ENCODE data around the gene DDX25. TPM values are rescaled to one million over a fixed set of nuclear protein-coding genes. Genes with fewer than 3 reads are reported as not detected.

DDX25 gene
- total and polyA plus RNA-seq, 10 donors: 0.11 to 1.8 (median 0.34) TPM; not detected in 2

DNA sequence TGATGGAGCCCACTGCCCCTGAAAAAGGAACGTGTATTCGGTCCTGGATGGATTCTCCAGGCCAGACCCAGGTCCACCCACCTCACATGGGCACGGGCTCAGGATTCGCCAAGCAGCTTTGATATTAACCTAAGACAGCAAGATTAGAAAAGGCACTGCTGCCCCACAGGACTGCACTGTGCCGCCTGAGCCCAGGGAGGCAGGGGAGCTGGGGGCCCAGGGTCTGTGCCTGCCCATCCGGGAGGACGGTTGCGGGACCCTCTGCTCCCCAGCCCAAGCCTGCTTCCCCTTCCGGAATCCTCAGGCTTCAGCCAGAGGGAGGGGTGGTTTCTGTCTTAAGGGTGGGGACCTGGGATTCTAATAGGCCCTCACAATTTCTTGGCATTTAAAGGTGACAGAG, 28.0 kb downstream of the DDX25 start:
- no peaks in the 10 kb centered on the region for H3K9me3 ChIP-seq
- DNase-seq: no peak
- TF ChIP-seq, protein P1, sequence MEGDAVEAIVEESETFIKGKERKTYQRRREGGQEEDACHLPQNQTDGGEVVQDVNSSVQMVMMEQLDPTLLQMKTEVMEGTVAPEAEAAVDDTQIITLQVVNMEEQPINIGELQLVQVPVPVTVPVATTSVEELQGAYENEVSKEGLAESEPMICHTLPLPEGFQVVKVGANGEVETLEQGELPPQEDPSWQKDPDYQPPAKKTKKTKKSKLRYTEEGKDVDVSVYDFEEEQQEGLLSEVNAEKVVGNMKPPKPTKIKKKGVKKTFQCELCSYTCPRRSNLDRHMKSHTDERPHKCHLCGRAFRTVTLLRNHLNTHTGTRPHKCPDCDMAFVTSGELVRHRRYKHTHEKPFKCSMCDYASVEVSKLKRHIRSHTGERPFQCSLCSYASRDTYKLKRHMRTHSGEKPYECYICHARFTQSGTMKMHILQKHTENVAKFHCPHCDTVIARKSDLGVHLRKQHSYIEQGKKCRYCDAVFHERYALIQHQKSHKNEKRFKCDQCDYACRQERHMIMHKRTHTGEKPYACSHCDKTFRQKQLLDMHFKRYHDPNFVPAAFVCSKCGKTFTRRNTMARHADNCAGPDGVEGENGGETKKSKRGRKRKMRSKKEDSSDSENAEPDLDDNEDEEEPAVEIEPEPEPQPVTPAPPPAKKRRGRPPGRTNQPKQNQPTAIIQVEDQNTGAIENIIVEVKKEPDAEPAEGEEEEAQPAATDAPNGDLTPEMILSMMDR (IDR thresholded peaks at IDR 0.05 in 8 of 11, conservative IDR thresholded peaks at IDR 0.05 in 3 of 11): no peak
- no peak for TF ChIP-seq POLR2A (IDR thresholded peaks at IDR 0.05)
- TF ChIP-seq POLR2AphosphoS5 (IDR thresholded peaks at IDR 0.05): no peak
- H3K27me3 ChIP-seq (replicated peaks in 1 of 7): peaks cover 0 to 25% (median 0%) of the 10 kb centered on the region in 7 donors
- H3K27ac ChIP-seq: no peak overlapping the region
- intact Hi-C loops (cut with DNase I; ENCODE audit: low total_unique reads): no loop called here
- no peaks in the 10 kb centered on the region for H3K36me3 ChIP-seq
- WGBS, 5 donors: 68 to 92% (median 81%) methylated on average over 5 to 9 of the region's 9 CpGs
- no peak overlapping the region for H3K4me3 ChIP-seq
- H3K4me1 ChIP-seq: no peaks in the 10 kb centered on the region

- no peak for DNase-seq
- TF ChIP-seq, protein P1 (IDR thresholded peaks at IDR 0.05 in 8 of 11, conservative IDR thresholded peaks at IDR 0.05 in 3 of 11): no peak
- TF ChIP-seq POLR2AphosphoS5 (IDR thresholded peaks at IDR 0.05): no peak
- no peak for TF ChIP-seq POLR2A (IDR thresholded peaks at IDR 0.05)
- 60 to 71% (median 68%) methylated on average over 12 of the region's 12 CpGs for WGBS, 5 donors
These were observed 28.9 kb downstream of the DDX25 start for GRCh38 chr11:125933030-125933813.

DNA sequence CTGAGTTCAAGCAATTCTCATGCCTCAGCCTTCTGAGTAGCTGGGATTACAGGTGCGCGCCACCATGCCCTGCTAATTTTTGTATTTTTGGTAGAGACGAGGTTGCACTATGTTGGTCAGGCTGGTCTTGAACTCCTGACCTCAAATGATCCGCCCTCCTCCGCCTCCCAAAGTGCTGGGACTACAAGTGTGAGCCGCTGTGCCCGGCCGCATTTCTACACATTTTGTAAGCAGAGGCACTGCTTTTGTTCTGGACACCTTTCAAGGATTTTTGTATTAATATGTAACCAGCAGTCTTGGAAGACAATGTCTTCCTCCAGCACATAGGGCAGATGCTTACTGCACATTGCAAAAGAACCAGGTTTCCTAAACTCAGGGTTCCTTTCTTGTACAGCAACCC, 30.2 kb downstream of the DDX25 start:
- Histone ChIP-seq H3K4me1 (peaks cover 0 to 7% (median 0%) of the 10 kb centered on the region in 6 donors), H3K4me3 (no peak overlapping the region), H3K9me3 (no peaks in the 10 kb centered on the region), H3K36me3 (no peaks in the 10 kb centered on the region), H3K27ac (no peak overlapping the region), H3K27me3 (replicated peaks in 1 of 7) (peaks cover 0 to 22% (median 0%) of the 10 kb centered on the region in 7 donors)
- DNase-seq: no peak
- intact Hi-C loops (cut with DNase I; ENCODE audit: low total_unique reads): no loop called here
- no peak for TF ChIP-seq POLR2A (IDR thresholded peaks at IDR 0.05)
- 93 to 96% (median 95%) methylated on average over 8 of the region's 8 CpGs for WGBS, 5 donors

More at GRCh38 chr11:125933030-125933813, 28.9 kb downstream of the DDX25 start:
- Histone ChIP-seq H3K36me3 (no peaks in the 10 kb centered on the region), H3K4me3 (no peak overlapping the region), H3K9me3 (no peaks in the 10 kb centered on the region), H3K27ac (no peak overlapping the region), H3K27me3 (replicated peaks in 1 of 7) (peaks cover 0 to 25% (median 0%) of the 10 kb centered on the region in 7 donors), H3K4me1 (no peaks in the 10 kb centered on the region)
- intact Hi-C loops (cut with DNase I; ENCODE audit: low total_unique reads): no loop called here

DNA sequence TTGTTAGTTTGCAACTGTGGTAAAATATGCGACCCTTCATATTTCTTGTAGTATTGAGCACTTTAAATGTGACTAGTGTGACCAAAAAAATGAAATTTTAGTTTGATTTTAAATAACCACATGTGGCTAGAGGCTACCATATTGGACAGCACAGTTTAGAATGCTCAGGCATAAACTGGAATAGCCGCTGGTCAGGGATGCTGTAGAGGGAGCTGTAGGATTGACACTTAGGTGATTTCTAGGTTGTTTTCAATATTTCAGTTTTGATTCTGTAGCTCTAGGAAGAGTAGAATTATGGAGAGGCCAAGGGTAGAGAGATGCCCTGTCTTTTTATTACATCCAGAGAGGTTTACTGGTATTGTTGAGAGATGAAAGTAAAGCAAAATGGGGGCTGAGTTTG, 30.7 kb downstream of the DDX25 start:
- no peaks in the 10 kb centered on the region for H3K36me3 ChIP-seq
- TF ChIP-seq POLR2AphosphoS5 (IDR thresholded peaks at IDR 0.05): no peak
- TF ChIP-seq, protein P1 (IDR thresholded peaks at IDR 0.05 in 8 of 11, conservative IDR thresholded peaks at IDR 0.05 in 3 of 11): no peak
- no peak for TF ChIP-seq POLR2A (IDR thresholded peaks at IDR 0.05)
- no peak overlapping the region for H3K27ac ChIP-seq
- H3K9me3 ChIP-seq: no peaks in the 10 kb centered on the region
- intact Hi-C loops (cut with DNase I; ENCODE audit: low total_unique reads): no loop called here
- peaks cover 0 to 17% (median 0%) of the 10 kb centered on the region in 7 donors for H3K27me3 ChIP-seq (replicated peaks in 1 of 7)
- H3K4me3 ChIP-seq: no peak overlapping the region
- 88 to 97% (median 92%) methylated on average over 2 of the region's 2 CpGs for WGBS, 5 donors
- DNase-seq: no peak
- peaks cover 0 to 7% (median 0%) of the 10 kb centered on the region in 6 donors for H3K4me1 ChIP-seq
